CD4-positive, alpha-beta T cell treated with Interleukin-17A for 4 hours (primary cell): ENCODE data around the gene CERS5.

Source experiments
- DNase-seq: peaks from one replicate; pipeline ENCODE4 v3.0.0-alpha.2; 2020; ENCODE audit warnings: mixed read lengths

CERS5 gene, protein sequence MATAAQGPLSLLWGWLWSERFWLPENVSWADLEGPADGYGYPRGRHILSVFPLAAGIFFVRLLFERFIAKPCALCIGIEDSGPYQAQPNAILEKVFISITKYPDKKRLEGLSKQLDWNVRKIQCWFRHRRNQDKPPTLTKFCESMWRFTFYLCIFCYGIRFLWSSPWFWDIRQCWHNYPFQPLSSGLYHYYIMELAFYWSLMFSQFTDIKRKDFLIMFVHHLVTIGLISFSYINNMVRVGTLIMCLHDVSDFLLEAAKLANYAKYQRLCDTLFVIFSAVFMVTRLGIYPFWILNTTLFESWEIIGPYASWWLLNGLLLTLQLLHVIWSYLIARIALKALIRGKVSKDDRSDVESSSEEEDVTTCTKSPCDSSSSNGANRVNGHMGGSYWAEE

DNA sequence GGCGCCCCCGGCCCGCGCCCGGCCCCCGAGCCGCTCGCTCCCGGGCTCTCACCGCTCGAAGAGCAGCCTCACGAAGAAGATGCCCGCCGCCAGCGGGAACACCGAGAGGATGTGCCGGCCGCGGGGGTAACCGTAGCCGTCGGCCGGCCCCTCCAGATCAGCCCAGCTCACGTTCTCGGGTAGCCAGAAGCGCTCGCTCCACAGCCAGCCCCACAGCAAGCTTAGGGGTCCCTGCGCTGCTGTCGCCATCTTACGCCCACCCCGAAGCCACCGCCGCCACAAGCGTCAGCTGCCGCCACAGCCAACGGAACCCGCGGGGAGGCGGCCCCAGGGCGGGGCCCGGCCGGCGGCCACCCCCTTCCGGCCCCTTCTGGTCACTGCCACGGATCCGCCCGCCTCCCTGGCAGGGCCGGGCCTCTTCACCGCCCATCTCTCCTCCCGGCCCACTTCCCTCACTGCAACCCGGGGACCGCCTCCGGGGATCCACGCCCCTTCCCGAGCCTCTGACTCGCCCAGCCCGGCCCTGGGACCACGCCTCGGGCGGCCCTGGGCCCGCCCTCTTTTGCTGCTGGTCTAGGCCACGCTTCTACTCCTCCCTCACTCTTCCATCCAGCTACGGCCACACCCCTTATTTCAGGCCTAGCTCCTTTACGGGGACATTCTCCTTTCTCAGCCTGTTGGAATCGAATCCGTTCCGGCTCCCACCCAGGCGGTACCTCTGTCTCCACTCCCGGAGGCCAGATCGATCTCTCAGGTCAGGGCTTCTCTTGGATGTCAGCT is at the start of gene CERS5:
Gene CERS5, minus strand, starts transcription at position 321 of the 780 bp plus-strand sequence. Its CDS starts 72 bp downstream, at position 249.
- DNase-seq, result peak; percentile 98

DNA sequence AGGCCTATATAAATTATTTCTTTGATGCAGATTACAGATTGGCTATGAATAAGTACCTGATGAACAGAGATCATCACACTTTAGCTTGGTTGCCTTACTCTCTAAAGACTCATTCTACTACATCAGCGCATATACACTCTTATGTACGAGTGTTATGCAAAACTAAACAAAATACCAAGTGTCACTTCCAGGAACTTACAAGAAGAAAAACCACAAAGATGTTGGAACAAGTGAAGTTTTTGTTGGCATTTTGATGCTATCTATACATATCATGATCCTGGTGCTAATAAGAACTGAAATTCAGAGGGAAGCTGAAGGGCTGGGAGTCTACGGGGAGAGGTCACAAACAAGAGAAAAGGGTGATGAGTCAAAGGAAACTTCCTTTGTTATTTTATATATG is 47.9 kb upstream of the CERS5 start:
- no peak for DNase-seq

DNA sequence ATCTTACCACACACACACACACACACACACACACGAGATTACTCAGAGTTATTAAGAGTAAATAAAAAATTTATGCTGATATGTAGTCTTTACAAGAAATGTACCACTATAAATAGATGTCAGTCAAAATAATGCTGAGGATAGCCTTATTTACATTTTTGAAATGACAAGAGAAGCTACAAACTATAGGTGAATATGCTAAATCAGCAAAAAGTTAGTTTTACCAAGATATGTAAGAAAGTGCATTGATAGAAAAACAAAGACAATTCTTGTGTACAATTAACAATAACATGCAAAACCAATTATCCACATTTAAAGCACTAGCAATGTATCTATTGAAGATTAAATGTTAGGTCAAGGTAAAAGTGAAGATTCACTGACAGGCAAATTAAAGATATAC is 46.8 kb upstream of the CERS5 start:
- DNase-seq, result no peak

DNA sequence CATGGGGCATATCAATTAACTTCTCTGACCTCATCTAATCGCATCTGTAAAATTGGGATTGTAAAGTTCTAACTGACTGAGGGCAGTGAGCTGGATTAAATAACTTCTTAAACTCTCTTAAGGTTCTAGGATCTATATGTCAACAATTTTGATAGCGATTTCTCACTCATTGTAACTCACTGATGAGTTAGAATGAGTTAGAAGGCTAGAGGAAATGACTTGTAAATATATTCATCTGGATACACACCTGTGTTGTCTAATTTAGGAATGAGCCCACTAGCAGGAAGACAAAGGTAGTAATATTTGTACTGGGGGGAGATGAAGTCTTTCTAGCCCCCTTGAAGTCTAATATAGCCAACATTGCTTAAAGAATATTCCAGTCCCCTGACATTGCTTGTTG is 46.3 kb upstream of the CERS5 start:
- DNase-seq, result no peak

DNA sequence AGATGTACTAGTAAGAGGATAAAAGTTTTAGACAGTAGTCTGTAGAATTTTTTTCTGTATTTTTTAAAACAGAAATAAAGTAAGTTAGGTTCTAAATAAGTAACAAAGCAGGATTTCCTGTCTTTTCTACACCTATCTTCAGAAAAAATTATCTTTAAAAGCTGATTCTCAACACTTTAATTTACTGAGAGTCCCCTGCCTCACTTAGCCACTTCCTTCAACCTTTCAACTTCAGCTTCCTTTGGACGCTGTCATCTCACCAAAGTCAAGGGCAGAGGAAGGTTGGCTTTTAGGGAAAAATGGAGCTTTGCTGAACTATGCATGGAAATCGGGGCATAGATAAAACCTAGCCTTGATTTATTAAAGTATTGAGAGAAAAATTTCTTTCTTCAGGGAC is 44.9 kb upstream of the CERS5 start:
- no peak for DNase-seq

DNA sequence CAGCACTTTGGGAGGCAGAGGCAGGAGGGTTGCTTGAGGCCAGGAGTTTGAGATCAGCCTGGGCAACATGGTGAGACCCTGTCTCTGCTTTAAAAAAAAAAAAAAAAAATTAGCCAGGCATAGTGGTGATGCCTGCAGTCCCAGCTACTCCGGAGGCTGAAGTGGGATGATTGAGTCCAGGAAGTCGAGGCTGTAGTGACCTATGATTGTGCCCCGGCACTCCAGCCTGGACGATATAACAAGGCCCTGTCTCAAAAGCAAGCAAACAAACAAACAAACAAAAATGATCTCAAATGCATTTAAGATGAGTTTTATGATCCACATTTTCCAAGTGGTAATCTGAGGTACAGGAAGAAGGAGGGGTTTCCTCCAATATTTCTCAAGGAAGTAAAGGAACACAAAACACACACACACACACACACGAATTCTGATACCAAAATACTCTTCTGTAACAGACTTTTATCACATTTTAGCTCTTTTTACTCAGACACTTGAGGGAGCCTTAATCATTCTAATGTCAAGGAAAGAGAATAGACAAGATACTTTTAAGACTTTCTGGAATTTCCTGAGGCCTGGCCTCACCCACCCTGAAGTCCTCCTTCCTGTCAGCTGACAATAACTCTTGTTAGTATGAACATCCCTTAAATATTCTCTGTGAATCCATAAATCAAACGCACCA is 44.4 kb upstream of the CERS5 start:
- peak; percentile 12 for DNase-seq

DNA sequence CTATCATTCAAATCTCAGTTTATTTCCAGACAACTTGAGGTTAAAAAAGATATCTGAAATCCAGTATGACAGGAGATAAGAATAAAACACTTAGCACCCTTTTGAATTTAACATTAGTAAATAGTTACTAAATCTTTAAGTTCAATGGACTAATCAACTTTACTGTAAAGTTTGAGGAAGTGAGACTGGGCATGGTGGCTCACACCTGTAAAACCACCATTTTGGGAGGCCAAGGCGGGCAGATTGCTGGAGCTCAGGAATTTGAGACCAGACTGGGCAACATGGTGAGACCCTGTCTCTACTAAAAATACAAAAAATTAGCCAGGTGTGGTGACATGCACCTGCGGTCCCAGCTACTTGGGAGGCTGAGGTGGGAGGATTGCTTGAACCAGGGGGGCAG is 40.3 kb upstream of the CERS5 start:
- no peak for DNase-seq

DNA sequence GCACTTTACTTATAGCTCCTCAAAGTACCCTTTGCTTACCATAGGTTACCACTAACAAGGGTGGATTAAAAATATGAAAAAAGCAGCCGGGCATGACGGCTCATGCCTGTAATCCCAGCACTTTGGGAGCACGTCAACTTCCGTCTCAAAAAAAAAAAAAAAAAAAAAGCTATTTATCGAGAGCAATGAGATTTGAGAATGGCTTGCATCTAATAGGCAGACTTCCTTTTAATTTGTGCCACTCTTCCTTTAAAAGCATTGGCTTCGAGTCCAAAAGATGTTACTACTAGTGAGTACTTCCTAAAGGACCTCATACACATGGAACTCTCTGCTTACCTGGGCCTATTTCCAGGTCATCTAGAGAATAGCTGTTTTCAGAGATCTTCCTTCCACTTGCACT is 38.5 kb upstream of the CERS5 start:
- DNase-seq, result no peak

DNA sequence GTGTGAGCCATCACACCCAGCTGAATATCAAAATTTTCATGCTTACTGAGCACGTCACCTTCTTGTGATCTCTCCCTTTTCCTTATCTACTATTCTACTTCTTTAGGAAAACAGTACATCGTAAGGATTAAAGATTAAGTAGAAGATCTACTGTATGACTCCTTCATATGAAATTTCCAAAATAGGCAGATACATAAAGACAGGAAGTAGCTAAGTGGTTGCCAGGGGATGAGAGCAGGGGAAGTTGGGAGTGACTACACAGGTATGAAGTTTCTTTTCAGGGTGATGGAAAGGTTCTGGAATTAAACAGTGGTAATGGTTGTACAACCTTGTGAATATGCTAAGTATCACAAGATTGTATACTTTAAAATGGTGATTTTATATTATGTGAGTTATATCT is 36.5 kb upstream of the CERS5 start:
- no peak for DNase-seq

DNA sequence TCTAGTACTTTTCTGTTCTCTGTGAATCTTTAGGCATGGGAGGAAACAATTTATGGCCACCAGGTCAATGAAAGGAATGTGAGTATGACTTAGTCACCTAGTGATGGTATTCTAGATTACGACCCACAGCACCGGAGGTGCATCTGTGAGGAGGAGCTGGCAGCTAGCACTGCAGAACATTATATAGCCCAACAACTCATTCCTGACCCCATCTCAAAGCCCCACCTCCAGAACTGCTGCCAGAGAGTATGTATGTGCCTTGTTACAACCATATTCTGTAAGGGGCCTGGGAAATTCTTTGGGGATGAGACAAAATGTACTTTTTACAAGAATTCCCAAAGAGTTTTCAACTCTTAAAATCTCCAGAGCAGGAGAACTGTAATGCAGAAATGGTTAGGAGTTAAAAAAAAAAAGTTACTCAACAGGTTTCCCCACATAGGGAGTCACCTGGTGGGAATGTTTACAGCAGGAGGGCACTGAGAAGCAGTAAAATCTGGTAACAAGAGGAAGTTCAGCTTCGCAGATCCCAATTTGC is 34.9 kb upstream of the CERS5 start:
- no peak for DNase-seq

DNA sequence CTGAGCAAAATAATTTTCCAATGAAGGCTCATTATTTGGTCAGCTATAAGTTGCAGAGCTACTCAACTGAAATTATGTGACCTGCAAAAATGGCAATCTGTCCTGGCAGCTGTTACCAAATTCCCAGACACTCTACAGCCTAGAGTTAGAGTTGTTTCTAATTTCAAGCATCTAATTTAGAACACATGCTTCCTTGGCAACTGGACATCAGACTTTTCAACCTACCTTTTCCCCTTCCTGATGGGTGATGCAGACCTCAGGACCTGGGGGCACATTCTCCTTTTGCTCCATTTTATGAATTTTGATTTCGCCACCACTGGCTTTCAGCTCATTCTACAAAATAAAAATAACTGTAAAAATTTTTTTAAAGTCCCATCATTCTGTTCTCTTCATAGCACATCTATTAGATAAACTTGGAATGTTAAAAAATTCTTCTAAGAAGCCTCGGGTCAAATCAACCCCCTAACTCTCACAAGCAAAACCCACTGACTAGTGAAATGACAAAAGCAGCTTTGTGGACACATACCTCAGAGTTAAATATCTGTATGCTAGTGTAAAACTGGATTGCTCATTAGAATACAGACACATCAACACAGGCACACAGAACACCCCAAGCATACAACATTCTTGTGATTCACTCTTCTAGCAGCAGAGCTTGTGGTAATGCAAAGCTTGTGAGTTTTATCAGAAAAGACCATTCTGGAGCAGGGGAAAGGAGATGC is 33.5 kb upstream of the CERS5 start:
- DNase-seq, result no peak

DNA sequence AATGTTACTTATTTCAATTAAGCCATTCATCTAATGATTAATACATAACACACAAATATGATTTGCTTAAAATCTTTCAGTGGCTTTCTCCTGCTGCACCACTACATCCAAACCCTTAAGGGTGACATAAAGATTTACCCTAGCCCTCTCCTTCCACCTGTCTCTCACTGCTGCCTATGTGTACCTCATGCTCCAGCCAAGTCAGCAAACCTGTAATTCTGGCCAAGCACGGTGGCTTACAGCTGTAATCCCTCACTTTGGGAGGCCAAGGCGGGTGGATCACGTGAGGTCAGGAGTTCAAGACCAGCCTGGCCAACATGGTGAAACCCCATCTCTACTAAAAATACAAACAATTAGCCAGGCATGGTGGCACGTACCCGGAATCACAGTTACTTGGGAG is 31.7 kb upstream of the CERS5 start:
- no peak for DNase-seq

DNA sequence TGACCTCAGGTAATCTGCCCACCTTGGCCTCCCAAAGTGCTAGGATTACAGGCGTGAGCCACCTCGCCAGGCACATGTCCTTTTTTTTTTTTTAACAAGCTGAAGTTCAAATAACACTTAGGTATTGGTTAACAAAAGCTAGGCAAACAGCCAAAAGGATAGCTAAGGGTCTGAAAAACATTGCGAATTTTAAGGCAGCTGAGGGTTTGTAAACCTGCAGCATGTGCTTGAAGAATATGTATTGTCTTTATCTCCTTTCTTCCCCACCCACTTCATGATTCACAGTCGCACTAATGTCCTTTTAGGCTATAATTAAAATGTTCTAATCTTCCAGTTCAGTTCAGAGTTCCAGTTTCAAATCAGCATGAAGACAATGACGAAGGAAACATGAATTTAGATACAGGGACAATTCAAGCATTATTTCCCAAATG is 30.1 kb upstream of the CERS5 start:
- DNase-seq, result no peak

DNA sequence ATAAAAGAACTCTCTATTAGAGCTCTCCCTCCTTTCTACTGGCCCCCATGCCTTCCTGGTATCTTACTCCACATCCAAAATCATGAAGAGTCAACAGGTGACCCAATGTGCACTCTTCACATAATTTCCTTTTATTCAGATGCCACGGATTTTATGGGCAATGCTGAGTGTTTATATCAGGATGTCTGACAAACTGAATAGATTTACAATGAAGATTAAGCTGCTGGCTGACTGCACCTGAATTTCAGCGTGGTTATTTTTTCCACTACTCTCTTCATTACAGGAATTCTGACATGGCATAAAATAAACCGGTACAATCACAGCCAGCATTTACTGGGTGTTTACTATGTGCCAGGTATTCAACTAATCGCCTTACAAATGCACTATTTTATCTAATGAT is 29.4 kb upstream of the CERS5 start:
- DNase-seq, result no peak

DNA sequence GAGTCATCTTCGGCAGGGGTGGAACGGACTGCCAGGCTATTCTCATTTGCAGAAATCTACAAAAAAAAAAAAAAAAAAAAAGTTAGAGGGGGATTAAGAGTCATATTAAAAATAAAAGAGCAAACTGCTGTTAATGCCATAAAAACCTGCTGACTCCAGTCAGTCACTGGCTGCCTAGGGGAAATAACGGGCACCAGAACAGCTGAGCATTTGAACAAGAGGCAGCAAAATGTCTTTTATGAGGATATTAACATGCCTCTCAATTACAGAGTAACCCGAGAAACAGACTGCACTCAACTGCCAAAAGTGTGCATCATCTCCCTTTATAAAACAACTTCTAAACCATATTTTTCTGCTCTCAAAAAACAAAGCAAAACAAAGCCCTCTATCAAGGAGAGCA is 28.7 kb upstream of the CERS5 start:
- DNase-seq, result no peak

DNA sequence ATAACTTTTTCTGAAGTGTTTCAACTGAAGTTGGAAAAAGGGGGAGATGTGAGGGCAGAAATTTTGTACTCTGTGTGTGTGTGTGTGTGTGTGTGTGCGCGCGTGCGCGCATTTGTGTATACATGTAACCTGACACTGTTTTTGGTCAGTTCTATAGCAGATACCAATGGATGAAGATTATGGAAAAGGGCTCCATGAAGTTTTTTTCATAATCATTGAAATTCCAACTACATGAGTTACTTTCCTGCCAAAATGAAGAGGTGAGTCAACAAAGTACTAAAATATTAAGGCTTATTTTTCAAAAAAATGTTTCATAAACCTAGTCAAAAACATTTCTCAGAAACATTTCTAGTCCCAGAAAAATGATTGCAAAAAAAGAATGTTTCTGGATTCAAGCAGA is 25.7 kb upstream of the CERS5 start:
- DNase-seq, result no peak

DNA sequence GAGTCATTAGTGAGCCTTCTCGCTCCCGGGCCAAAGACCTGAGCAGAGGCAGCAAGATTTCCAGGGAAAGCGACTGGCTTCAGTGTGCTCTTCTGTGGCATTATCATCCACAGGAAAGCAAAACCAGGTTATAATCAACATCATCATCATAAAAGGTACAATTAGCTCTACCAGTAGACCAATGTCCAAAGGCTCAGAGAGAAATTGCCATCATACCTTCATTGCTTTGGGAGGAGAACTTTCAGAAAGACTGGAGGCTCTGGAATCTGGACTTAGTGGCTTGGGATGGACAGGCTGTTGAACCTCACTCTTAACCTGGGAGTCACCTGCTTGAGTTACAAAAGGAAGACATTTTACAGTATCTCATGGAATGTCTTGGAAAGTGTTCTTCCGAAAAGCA is 25.1 kb upstream of the CERS5 start:
- no peak for DNase-seq

DNA sequence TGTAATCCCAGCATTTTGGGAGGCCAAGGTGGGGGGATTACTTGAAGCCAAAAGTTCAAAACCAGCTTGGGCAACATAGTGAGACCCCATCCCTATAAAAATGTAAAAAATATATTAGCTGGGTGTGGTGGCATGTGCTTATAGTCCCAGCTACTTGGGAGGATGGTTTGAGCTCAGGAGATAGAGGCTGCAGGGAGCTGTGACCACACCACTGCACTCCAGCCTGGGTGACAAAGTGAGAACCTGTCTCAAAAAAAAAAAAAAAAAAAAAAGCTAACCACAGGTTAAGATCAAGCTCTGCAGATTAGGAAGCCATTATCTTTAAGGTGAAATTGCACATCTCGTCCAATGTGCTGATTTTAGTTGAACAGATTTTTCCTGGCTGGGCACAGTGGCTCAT is 23.7 kb upstream of the CERS5 start:
- DNase-seq, result no peak

DNA sequence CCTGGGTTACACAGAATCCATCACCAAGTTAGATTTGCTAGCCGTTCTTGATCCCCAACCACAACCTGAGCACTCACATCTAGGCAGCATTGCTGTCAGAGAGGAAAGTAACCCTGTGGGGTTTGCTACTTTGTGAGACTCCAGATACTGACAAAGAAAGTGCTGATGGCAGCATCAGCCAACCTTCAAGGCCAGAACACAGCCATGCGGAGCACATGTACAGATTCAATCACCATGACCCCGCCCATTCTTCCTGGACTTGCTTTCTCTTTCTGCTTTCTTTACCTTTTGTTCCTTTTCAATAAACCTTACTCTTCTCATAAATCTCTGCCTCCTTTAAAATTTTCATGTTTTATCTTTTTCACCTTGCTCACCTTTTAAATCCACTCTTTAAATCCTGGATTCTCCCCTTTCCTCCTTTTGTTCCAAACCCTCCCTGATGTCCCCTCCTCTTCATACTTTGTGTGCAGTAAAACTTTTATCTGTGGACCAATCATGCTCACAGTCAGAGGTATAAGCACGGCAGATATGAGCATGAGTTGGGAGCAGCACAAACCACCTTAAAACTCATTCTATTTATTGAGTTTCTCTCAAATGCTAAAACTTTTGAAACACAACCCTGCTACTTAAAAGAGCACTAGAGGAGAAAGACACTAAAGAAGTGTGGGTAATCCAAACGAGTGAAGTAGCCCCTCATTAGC is 21.9 kb upstream of the CERS5 start:
- DNase-seq, result peak; percentile 54

DNA sequence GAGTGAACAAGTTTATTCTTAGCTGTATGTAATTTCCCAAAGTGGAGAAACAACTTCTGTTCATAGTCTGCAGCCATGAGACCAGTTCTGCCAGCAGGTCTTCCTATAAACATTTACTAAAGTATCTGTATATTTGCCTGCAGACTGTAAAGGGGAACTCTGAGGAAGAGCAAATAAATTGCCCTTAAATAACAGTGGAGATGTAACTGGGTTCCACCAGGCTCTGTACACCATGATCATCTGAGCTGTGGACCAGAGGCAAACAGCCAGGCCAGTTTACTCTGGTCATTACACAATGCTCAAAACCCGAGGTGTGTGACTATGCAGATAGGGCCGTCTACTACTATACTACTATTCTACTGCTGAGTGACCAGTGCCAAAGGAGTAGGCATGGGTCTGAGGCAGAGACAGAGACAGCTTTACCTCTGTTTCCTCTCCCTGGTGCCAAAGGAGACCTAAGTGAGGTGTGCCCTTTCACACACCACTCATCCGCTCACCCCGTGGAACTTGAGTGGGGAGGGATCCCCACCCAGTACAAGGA is 21.1 kb upstream of the CERS5 start:
- no peak for DNase-seq

DNA sequence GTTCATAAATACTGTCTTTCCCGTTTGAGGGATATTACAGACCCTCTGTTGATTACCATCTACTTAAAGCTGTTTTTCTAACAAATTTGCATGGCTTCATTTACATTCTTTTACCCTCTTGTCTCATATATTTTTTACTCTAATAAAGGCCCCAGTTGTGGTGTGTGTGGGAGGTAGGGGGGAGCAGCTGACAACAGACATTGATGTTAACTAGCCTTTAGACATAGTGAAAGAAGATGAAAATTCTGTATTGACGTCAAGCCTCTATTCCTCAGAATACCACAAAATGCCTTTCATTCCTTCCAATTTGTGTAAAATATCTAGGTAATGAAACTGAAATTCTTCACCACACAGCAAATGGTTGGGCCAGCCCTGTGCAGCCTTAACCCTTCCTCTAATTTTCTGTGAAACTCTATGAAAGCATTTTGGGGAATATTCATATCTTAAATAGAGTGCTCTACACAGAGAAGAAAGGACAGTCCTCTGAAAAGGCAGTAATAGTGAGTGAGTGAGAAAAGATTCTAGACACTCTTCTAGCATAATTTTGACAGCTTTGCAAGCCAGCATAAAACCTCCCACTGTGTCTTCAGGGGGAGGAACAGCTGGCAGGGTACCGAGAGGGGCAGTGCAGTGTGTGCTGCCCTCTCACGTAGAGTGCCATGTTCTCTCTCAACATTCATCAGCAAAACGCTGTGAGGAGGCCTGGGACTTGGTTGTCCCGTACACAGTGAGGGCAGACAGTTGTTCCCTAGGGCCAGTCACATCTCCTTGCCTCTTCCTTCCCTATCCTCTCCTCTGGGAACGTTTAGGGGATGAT is 20.1 kb upstream of the CERS5 start:
- no peak for DNase-seq
